Measurements from ENCODE around the gene LANCL2. TPM values are rescaled to one million over a fixed set of nuclear protein-coding genes. Genes with fewer than 3 reads are reported as not detected.
"Not testable (repeated sequence)": the region's sequence is repeated elsewhere in the genome, so short reads cannot be mapped to it uniquely, and the experiment has no call there.

LANCL2 gene
- total RNA-seq, 1 donor from 2014 or later, result 11.0 TPM

DNA sequence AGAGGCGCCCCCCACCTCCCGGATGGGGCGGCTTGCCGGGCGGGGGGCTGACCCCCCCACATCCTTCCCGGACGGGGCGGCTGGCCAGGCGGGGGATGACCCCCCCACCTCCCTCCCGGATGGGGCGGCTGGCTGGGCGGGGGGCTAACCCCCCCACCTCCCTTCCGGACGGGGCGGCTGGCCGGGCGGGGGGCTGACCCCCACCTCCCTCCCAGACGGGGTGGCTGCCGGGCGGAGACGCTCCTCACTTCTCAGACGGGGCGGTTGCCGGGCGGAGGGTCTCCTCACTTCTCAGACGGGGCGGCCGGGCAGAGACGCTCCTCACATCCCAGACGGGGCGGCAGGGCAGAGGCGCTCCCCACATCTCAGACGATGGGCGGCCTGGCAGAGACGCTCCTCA is 37.4 kb downstream of the LANCL2 start:
- DNase-seq (ENCODE audit: low spot score), result not testable (repeated sequence)

DNA sequence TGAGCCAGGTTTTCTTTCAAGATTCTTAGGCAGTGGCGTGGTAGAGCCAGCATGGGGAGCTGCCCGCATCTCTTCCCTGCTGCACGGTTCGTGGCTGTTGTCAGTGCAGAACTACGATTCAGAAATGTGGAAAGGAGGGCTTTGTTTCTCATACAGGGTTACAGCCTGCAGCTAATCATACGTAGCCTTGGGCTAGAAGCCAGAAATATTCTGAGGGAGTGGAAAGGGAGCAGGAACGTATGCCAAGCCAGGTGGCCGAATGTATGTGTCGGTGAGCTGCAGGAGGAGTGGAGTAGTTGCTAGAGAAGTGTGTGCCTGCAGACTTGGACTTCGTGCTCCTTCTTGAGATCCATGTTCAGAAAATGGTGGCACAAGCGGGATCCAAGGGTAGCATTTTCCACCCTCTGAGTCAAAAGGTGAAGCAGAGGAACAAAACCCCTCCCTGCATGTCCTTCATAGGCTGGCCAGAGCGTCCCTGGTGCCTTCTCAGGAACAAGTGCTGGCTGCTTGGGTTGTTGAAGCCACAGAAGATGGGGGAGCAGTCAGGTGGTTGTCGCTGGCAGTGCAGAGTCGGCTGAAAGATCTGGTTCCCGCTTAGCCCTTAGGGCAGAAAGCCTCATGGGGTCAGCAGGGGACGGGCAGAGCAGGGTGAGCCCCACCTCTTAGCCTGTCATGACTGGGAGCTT is 40.9 kb downstream of the LANCL2 start:
- DNase-seq (ENCODE audit: low spot score), result no peak

DNA sequence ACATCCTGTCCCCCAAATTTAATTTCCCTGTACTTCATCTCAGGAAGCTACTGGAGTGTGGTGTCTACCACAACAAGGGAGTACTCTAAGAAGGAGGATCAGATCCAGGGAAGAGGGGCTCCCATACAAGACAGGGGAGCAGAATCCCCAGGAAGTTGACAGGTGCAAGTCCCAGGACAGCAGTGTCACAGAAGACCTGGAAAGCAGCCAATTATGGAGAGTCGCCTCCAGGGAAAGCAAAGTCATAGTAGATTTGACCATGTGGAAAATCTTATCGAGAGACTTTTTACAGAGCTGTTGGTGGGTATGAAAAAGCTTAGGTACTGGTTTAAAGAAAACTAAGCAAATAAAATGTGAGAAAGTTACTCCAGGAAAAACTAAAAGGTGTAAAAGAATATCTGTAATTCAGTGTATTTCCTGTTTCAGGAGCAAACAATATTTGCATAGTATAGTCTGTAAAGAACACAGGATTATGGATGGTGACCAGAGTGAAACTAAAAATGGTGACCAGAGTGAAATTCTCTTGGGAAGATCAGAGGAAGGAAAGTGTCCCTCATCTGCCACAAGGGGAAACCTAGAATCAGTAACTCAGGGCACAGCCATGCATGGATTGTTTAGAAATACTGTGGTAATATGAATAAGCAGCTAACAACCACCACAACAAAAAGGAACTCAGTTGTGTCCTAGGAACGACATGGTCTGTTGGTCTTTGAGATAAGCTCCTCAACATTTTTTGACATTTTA is 44.5 kb downstream of the LANCL2 start:
- no peak for DNase-seq (ENCODE audit: low spot score)

GRCh38 chr7:55410667-55411239 is 45.6 kb downstream of the LANCL2 start:
- DNase-seq (ENCODE audit: low spot score), result no peak

DNA sequence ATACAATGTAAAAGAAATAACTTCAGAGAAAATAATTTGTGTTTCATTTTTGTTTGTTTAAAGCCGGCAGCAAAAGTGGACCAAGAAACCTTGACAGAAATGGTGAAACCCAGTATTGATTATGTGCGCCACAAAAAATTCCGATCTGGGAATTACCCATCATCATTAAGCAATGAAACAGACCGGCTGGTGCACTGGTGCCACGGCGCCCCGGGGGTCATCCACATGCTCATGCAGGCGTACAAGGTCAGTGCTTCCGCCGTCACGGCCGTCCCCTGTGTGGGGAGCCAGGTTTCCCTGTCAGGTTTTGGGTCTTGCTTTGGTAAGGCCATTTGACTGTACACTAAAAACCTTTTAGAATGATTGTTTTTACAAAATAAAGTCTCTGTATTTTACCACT is 46.7 kb downstream of the LANCL2 start:
- no peak for DNase-seq (ENCODE audit: low spot score)

DNA sequence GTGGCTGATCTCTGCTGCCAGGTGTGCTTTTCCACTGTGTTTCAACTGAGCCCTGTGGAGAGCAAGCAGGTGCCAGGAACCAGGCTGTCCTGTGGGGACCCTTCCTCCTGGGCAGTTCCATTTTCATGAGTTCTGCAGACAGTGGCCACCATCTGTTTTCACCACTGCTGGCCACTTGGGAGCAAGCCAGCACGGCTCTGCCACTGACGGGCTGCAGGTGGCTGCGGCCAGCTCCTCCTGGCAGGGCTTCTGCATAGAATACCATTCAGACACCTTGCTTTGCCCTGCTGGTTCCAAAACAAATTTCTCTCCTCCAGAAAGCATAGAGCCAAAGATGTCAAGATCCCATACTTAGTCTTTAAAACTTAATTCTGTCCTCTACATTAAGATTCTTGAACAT is 48.3 kb downstream of the LANCL2 start:
- DNase-seq (ENCODE audit: low spot score), result no peak

DNA sequence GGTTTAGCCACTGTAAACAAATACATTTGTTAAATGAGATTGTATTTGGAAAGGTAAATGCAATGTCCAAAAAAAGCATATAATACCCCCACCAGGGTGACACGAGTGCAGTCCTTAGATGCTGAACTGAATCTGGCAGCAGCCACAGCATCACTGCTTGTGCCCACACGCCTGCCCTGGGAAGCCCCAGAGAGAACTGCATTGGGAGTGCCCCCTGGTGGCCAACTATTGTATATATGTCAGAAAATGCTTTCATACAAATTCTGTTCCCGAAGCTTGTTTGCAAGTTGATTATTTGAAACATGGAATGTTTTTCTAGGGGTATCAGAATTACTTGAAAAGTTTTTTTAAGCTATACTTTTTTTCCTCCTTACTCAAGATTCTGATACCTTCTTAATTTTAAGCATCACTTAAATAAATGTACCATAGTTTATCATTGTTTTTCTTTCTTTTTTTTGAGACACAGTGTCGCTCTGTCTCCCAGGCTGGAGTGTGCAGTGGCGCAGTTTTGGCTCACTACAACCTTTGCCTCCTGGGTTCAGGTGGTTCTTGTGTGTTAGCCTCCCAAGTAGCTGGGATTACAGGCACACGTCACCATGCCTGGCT is 50.1 kb downstream of the LANCL2 start:
- no peak for DNase-seq (ENCODE audit: low spot score)

- not testable (repeated sequence) for DNase-seq (ENCODE audit: low spot score)
Measured at GRCh38 chr7:55417456-55417855, 52.3 kb downstream of the LANCL2 start.

DNA sequence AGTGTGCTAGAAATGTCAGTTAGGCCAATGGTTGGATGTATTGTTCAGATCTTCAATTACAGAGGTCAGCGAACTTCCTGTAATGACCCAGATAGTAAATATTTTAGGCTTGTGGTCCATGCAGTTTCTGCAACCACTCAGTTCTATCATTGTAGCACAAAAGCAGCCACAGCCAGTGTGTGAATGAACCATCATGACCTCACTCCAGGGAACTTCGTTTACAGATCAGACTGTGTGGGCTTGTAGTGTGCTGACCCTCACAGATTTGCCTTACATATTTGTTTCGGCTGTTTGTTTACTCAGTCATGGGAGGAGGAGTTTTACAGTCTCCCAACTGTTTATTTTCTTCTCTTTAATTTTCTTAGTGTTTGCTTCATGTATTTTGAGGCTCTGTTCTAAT is 55.4 kb downstream of the LANCL2 start:
- DNase-seq (ENCODE audit: low spot score), result no peak

- no peak for DNase-seq (ENCODE audit: low spot score)
Measured at GRCh38 chr7:55423277-55423711, 58.2 kb downstream of the LANCL2 start.

- DNase-seq (ENCODE audit: low spot score), result no peak
Measured at GRCh38 chr7:55423891-55424290, 58.8 kb downstream of the LANCL2 start.

DNA sequence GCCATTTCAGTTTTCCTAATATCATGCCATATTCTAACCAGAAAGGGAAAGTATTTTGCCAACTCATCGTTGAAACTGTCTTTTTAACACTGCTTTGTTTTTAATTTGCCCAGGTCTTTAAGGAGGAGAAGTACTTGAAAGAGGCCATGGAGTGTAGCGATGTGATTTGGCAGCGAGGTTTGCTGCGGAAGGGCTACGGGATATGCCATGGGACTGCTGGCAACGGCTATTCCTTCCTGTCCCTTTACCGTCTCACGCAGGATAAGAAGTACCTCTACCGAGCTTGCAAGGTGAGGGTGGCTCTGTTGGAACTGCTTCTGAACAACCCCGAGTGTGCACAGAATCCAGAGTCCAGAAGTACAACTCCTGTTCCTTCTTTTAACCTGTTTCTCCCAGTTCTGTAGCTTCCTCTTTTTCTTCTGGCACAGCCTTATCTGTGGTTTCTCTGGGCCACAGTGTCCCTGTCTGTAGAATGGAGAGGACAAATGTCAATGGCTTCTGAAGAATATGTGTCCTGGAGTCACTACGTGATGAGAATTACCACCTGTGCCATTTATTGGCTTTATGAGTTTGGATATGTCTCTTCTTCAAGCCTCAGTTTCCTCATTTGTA is 60.1 kb downstream of the LANCL2 start:
- no peak for DNase-seq (ENCODE audit: low spot score)

DNA sequence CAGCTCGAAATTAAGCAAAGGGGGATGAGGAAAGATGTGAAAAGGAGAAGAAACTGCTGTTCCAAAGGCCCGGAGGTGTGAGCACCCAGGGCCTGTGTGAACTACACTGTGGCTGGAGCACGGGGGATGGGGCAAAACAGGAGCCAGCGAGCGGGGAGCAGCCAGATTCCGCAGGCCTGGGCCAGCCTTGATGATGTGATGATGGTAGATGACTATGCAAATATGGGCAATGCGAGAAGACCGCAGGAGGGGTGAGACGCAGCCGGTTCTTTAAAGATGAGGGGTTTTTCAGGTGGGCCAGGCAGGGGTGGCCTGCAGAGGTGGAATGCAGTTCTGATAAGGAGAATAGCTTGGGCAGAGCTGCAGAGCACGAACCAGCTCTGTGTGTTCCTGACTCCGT is 61.5 kb downstream of the LANCL2 start:
- no peak for DNase-seq (ENCODE audit: low spot score)

DNA sequence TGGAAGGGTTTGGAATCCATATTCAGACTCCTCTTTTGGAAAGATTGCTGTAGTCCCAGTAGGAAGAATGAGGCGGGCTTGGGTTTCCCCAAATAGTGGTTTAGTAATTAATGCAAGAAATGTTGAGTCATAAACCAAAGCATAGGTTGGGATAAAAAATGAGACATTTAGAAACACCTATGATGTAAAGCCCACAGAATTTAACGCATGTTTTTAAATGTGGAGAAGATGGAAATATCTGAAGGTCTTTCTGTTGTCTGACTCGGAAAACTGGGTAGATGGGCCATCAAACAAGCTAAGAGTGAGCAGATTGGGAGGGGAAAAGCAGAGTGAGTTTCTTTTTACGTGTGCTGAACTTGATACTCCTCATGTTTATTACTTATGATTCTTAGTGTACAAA is 62.2 kb downstream of the LANCL2 start:
- no peak for DNase-seq (ENCODE audit: low spot score)

GRCh38 chr7:55427800-55428199 is 62.7 kb downstream of the LANCL2 start:
- no peak for DNase-seq (ENCODE audit: low spot score)

- DNase-seq (ENCODE audit: low spot score), result no peak
Measured at GRCh38 chr7:55429835-55430499, 64.8 kb downstream of the LANCL2 start.

GRCh38 chr7:55431898-55432297 is 66.8 kb downstream of the LANCL2 start:
- DNase-seq (ENCODE audit: low spot score), result no peak

- DNase-seq (ENCODE audit: low spot score), result no peak
Measured at GRCh38 chr7:55432506-55432905, 67.4 kb downstream of the LANCL2 start.

DNA sequence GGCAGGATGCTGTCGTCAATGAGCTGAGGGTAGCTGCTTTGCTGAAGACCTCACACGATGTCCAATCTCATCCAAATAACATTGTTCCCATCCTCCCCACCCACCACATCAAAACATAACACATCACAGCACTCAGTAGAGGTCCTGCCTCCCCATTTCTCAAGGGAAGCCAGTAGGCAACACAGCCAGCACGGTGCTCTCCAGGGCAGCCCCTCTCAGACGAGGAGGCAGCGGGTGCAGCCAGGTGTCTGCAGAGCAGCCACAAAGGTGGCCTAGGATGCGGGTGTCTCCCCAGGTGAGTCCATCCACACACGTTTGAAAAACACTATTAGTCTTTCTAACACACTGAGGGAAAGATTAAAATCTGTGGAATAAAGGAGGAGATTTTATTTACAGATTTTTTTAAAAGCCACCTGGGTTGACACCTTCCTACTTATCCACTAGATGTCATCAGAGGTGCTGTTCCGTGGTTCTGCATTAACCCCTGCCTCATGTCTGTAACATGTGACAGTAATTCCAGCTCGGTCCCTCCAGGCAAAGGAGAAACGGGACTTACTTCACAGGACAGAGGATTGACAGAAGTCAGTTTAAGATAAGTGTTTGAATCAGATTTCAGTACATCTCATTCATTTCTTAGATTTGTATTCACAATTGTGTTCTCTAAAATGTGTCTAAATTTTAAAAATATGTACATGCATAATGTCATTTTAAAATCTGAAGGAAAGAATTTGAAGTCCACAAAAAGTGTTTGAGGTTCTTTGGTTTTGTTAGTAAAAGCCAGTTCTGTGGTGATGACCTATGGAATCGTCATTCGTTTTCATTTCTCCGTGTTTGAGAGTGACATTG is 68.0 kb downstream of the LANCL2 start:
- DNase-seq (ENCODE audit: low spot score), result no peak

- no peak for DNase-seq (ENCODE audit: low spot score)
Measured at GRCh38 chr7:55435466-55435865, 70.3 kb downstream of the LANCL2 start.
